HEK293T (cell line): ENCODE measurements around the gene CDYL.
A peak's percentile ranks its signal among the peaks of the same experiment; 100 is the strongest.

ENCODE experiments used
- ARNT ChIP-seq: fragments of 450-650 bp; IDR thresholded peaks from 2 replicates; pipeline ENCODE4 v1.6.1; 2017; ENCODE audit warnings: mild to moderate bottlenecking
- BHLHE40 ChIP-seq: fragments of 450-650 bp; IDR thresholded peaks from 2 replicates; pipeline ENCODE4 v1.6.1; 2016; ENCODE audit warnings: mild to moderate bottlenecking, moderate library complexity, borderline replicate concordance
- CTBP1 ChIP-seq: fragments of 450-650 bp; IDR thresholded peaks from 2 replicates; pipeline ENCODE4 v1.6.1; 2016; ENCODE audit warnings: borderline replicate concordance
- ELF4 ChIP-seq: fragments of 450-650 bp; IDR thresholded peaks from 2 replicates; pipeline ENCODE4 v1.6.1; 2017; ENCODE audit warnings: antibody characterized with exemption
- FOXA1 ChIP-seq: fragments of 450-650 bp; IDR thresholded peaks from 2 replicates; pipeline ENCODE4 v1.6.1; 2016; ENCODE audit warnings: mild to moderate bottlenecking
- HDGF ChIP-seq: fragments of 450-650 bp; IDR thresholded peaks from 2 replicates; pipeline ENCODE4 v1.6.1; 2017; ENCODE audit warnings: antibody characterized with exemption, borderline replicate concordance
- L3MBTL2 ChIP-seq: fragments of 450-650 bp; conservative IDR thresholded peaks from 2 replicates; pipeline ENCODE4 v1.6.1; 2016; ENCODE audit warnings: mild to moderate bottlenecking
- NFRKB ChIP-seq: fragments of 450-650 bp; IDR thresholded peaks from 2 replicates; pipeline ENCODE4 v1.6.1; 2016; ENCODE audit warnings: mild to moderate bottlenecking, moderate library complexity
- SP1 ChIP-seq: fragments of 450-650 bp; IDR thresholded peaks from 2 replicates; pipeline ENCODE4 v1.6.1; 2017
- SUZ12 ChIP-seq: fragments of 450-650 bp; IDR thresholded peaks from 2 replicates; pipeline ENCODE4 v1.6.1; 2016; ENCODE audit warnings: mild to moderate bottlenecking
- TARDBP ChIP-seq: fragments of 450-650 bp; IDR thresholded peaks from 2 replicates; pipeline ENCODE4 v1.6.1; 2016
- ZNF384 ChIP-seq: fragments of 450-650 bp; IDR thresholded peaks from 2 replicates; pipeline ENCODE4 v1.6.1; 2016

DNA sequence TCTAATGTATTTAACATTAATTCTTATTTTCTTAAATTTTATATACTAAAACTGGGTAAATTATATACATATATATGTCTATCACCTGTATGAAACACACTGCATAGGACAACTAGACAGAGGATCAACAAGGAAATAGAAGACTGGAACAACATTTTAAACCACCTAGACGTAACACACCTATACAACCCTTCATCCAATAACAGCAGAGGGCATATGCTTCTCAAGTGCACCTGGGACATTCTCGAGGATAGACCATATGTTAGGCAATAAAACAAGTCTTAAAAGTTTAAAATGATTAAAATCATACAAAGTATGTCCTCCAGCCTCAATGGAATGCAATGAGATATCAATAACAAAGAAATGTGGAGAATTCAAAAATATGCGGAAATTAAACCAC, 182.4 kb downstream of the CDYL start:
- TF ChIP-seq FOXA1 (no peak), NFRKB (no peak), CTBP1 (no peak), ZNF384 (no peak), HDGF (no peak), ELF4 (no peak), SP1 (no peak), ARNT (no peak), TARDBP (no peak), L3MBTL2 (peak; percentile 43; the same call in 1 of the 2 replicates), SUZ12 (no peak), BHLHE40 (no peak)
